Tongue (tissue), 2 donors: ENCODE measurements around the gene FBLN2. TPM values are rescaled to one million over a fixed set of nuclear protein-coding genes. Genes with fewer than 3 reads are reported as not detected.

Experiments used
- DNase-seq: peaks from one replicate; pipeline ENCODE4 v3.0.0-alpha.2; 2015
- total RNA-seq: library from RNA; depleted of rRNA; stranded (reverse); fragments of >200 nt; gene quantifications from one replicate; pipeline ENCODE4 v1.2.3, GENCODE V29; 2014

FBLN2 gene
- total RNA-seq, 1 donor from 2014 or later: 84.3 TPM

- no peak for DNase-seq
Measured at GRCh38 chr3:13567684-13568514, 19.0 kb downstream of the FBLN2 start.

- DNase-seq: no peak
Measured at GRCh38 chr3:13568515-13569028, 19.6 kb downstream of the FBLN2 start.

GRCh38 chr3:13569201-13569600, 20.3 kb downstream of the FBLN2 start:
- DNase-seq: peak; percentile 48

GRCh38 chr3:13569641-13570390, 20.9 kb downstream of the FBLN2 start:
- DNase-seq: no peak

- DNase-seq: no peak
Measured at GRCh38 chr3:13570391-13571194, 21.7 kb downstream of the FBLN2 start.

GRCh38 chr3:13571264-13571663, 22.3 kb downstream of the FBLN2 start:
- DNase-seq: no peak

GRCh38 chr3:13571831-13572750, 23.2 kb downstream of the FBLN2 start:
- DNase-seq: no peak

GRCh38 chr3:13572926-13573623, 24.1 kb downstream of the FBLN2 start:
- no peak for DNase-seq

GRCh38 chr3:13574083-13574797, 25.3 kb downstream of the FBLN2 start:
- DNase-seq: peak; percentile 78

GRCh38 chr3:13574798-13575451, 26.0 kb downstream of the FBLN2 start:
- DNase-seq: peak; percentile 32

- DNase-seq: peak; percentile 92
Measured at GRCh38 chr3:13575459-13576061, 26.6 kb downstream of the FBLN2 start.

GRCh38 chr3:13577181-13578121, 28.5 kb downstream of the FBLN2 start:
- DNase-seq: no peak

- no peak for DNase-seq
Measured at GRCh38 chr3:13578251-13578650, 29.3 kb downstream of the FBLN2 start.

GRCh38 chr3:13579063-13579462, 30.1 kb downstream of the FBLN2 start:
- DNase-seq: no peak

- peak; percentile 45 for DNase-seq
Measured at GRCh38 chr3:13580256-13581023, 31.5 kb downstream of the FBLN2 start.

- DNase-seq: peak; percentile 70
Measured at GRCh38 chr3:13581485-13582365, 32.8 kb downstream of the FBLN2 start.
